Measurements from ENCODE around the gene USP34. TPM values are rescaled to one million over a fixed set of nuclear protein-coding genes. Genes with fewer than 3 reads are reported as not detected.
A peak's percentile ranks its signal among the peaks of the same experiment; 100 is the strongest.
"Not testable (repeated sequence)": the region's sequence is repeated elsewhere in the genome, so short reads cannot be mapped to it uniquely, and the experiment has no call there.

USP34 gene
- total RNA-seq, 1 experiment from 2014 or later, result 89.4 TPM

GRCh38 chr2:61471905-61472805 is 1.3 kb upstream of the USP34 start:
- CTCF ChIA-PET, result interaction anchor here (0.7 kb wide), 1 partner anchor 43 kb away, joined by 5 read pairs; no protein-coding TSS in a partner anchor
- no peak for DNase-seq

GRCh38 chr2:61470122-61470951 is 550 bp downstream of the USP34 start:
- Mint-ChIP-seq H3K9me3 (ENCODE audit: low read depth, unreplicated experiment) (no peaks in the 10 kb centered on the region), H3K27me3 (ENCODE audit: unreplicated experiment) (no peaks in the 10 kb centered on the region), H3K4me3 (ENCODE audit: low read depth, unreplicated experiment) (peak overlapping the region; percentile 90), H3K4me1 (ENCODE audit: low read depth, unreplicated experiment) (no peaks in the 10 kb centered on the region), H3K36me3 (ENCODE audit: insufficient read depth, unreplicated experiment) (peaks cover 51% of the 10 kb centered on the region), H3K27ac (ENCODE audit: unreplicated experiment) (peak overlapping the region; percentile 95)
- CTCF ChIA-PET, result no interaction called here
- DNase-seq, result peak; percentile 84
- no TSS peak for BruUV-seq (replicated peaks)
- no peak for TF ChIP-seq CTCF (IDR thresholded peaks at IDR 0.05; ENCODE audit: unreplicated experiment)
- intact Hi-C loops (cut with micrococcal nuclease; ENCODE audit: unreplicated experiment), result no loop called here

More at GRCh38 chr2:61471905-61472805, 1.3 kb upstream of the USP34 start:
- Mint-ChIP-seq H3K4me1 (ENCODE audit: low read depth, unreplicated experiment) (no peaks in the 10 kb centered on the region), H3K27me3 (ENCODE audit: unreplicated experiment) (no peaks in the 10 kb centered on the region), H3K9me3 (ENCODE audit: low read depth, unreplicated experiment) (no peaks in the 10 kb centered on the region), H3K36me3 (ENCODE audit: insufficient read depth, unreplicated experiment) (peaks cover 59% of the 10 kb centered on the region), H3K27ac (ENCODE audit: unreplicated experiment) (peak overlapping the region; percentile 95), H3K4me3 (ENCODE audit: low read depth, unreplicated experiment) (peak overlapping the region; percentile 90)
- no peak for TF ChIP-seq CTCF (IDR thresholded peaks at IDR 0.05; ENCODE audit: unreplicated experiment)
- no TSS peak for BruUV-seq (replicated peaks)
- intact Hi-C loops (cut with micrococcal nuclease; ENCODE audit: unreplicated experiment), result no loop called here

GRCh38 chr2:61469424-61470121 is 1.3 kb downstream of the USP34 start:
- intact Hi-C loops (cut with micrococcal nuclease; ENCODE audit: unreplicated experiment), result loop anchor here (5.0 kb wide), 1 partner anchor 42 kb away; no protein-coding TSS in a partner anchor

GRCh38 chr2:61468231-61468630 is 2.7 kb downstream of the USP34 start:
- CTCF ChIA-PET; H3K27ac Mint-ChIP-seq (ENCODE audit: unreplicated experiment); DNase-seq; H3K27me3 Mint-ChIP-seq (ENCODE audit: unreplicated experiment); H3K9me3 Mint-ChIP-seq (ENCODE audit: low read depth, unreplicated experiment); BruUV-seq (replicated peaks); H3K4me3 Mint-ChIP-seq (ENCODE audit: low read depth, unreplicated experiment); H3K4me1 Mint-ChIP-seq (ENCODE audit: low read depth, unreplicated experiment): not testable (repeated sequence)
- peaks cover 44% of the 10 kb centered on the region for H3K36me3 Mint-ChIP-seq (ENCODE audit: insufficient read depth, unreplicated experiment)
- intact Hi-C loops (cut with micrococcal nuclease; ENCODE audit: unreplicated experiment), result loop anchor here (5.0 kb wide), 1 partner anchor 41 kb away; no protein-coding TSS in a partner anchor

More at GRCh38 chr2:61469424-61470121, 1.3 kb downstream of the USP34 start:
- Mint-ChIP-seq H3K9me3 (ENCODE audit: low read depth, unreplicated experiment) (no peaks in the 10 kb centered on the region), H3K4me3 (ENCODE audit: low read depth, unreplicated experiment) (peak overlapping the region; percentile 90), H3K27ac (ENCODE audit: unreplicated experiment) (peak overlapping the region; percentile 95), H3K27me3 (ENCODE audit: unreplicated experiment) (no peaks in the 10 kb centered on the region), H3K36me3 (ENCODE audit: insufficient read depth, unreplicated experiment) (peaks cover 51% of the 10 kb centered on the region), H3K4me1 (ENCODE audit: low read depth, unreplicated experiment) (no peaks in the 10 kb centered on the region)
- CTCF ChIA-PET, result no interaction called here
- TF ChIP-seq CTCF (IDR thresholded peaks at IDR 0.05; ENCODE audit: unreplicated experiment), result no peak
- no peak for DNase-seq
- BruUV-seq (replicated peaks), result TSS peak; percentile 46
